GM12872 (cell line): ENCODE measurements around the gene COQ8A.

Experiments used
- CTCF ChIP-seq: IDR thresholded peaks from 3 replicates; pipeline ENCODE4 v1.5.1; 2011; ENCODE audit warnings: low read depth, mild to moderate bottlenecking, low read length, moderate library complexity; ENCODE audit not compliant: insufficient read depth

COQ8A gene

GRCh38 chr1:226940029-226940805, at the start of gene COQ8A:
TSS of gene COQ8A (plus strand) at chr1:226940294. CDS start at chr1:226961386, 21,092 bp downstream.
- TF ChIP-seq CTCF = no peak

- TF ChIP-seq CTCF = no peak
Observed at GRCh38 chr1:226890331-226891108, 49.6 kb upstream of the COQ8A start.

DNA sequence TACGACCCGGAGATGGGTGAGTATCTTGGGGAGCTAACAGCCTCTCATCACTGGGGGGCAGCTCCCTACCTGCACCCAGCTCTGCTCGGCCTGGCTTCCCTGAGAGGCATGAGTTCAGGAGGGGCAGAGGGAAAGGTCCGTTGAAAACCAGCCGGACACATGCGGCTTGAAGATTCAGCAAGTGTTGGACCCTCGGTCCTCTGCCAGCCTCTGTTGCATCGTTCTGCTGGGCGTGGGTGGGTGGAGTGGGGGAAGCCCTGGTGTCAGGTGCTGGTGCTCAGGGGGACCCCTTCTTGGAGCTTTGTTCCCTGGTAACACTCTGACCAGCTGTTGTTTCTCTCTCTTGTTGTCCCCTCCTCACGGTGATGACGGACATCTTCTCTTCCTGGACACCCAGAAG, 48.7 kb upstream of the COQ8A start:
- no peak for TF ChIP-seq CTCF

DNA sequence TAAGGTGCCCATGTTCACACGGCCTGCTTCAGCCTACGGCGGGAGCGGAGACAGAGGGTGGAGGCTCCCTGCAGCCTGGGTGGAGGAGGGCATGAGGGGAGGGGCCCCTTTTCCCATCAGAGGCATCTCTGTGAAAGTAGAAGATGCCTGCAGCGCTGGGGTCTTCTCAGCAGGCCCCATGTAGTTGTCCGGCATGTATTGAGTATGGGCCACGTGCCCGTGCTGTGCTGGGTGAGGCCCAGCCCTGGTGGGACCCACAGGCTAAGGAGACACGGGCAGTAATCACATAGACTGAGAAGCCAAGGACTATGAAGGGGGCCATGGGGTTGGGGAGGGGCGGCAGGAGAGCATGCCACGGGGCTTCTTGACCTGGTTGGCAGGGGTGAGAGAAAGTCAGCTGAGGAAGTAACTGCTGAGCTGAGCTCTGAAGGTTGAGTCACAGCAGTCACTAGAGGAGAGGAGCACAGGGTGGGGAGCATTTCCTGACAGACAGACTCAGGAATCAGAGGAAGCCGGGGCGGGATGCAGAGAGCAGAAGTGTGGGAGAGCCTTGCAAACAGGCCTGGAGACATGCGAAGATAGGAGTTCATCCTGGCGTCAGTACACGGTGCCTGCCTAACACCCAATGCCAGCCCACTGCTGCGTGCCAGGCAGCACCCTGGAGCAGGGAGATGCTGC, 48.1 kb upstream of the COQ8A start:
- no peak for TF ChIP-seq CTCF

DNA sequence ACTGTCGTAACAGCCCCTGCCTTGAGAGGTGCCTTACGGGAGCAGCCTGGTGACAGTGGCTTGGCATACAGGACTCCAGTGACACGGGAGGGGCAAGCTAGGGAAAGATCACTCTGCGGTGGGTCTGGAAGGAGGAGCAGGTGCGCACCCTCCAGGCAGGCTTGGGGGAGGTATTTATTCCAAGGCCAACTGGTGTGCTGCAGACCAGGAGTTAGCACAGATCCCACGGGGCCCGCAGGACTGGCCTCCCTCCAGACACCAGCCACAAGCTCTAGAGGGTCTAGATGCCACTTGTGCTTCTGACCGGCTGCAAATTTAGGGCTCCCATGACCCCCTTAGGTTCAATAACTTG, 47.6 kb upstream of the COQ8A start:
- TF ChIP-seq CTCF = no peak

DNA sequence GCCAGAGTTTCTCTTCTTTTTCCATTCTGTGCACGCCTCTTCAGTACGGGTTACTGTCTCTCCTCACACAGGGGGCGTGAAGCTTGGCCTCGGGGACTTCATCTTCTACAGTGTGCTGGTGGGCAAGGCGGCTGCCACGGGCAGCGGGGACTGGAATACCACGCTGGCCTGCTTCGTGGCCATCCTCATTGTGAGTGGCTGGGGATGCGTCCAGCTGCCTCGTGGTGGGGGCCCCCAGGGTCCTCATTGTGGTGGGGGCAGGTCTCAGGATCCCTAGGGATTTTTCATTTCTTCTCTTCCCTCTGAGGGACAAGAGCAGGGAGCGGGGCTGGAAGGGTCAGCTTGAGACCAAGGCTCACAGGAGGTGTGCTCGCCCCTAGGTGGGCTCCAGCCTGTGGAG, 46.2 kb upstream of the COQ8A start:
- TF ChIP-seq CTCF = no peak

- no peak for TF ChIP-seq CTCF
Observed at GRCh38 chr1:226894826-226895225, 45.3 kb upstream of the COQ8A start.
